GM12892 (cell line): Measurements from ENCODE around the gene CDH6.

Experiments
- DNase-seq: peaks from one replicate; pipeline ENCODE4 v3.0.0; 2011; ENCODE audit not compliant: insufficient read length
- FAIRE-seq: peaks from 2 replicates; lab custom pipeline; 2011; peaks lifted over from hg19 to GRCh38; lab: Jason Lieb, UNC
- POLR2A ChIP-seq: IDR thresholded peaks from 2 replicates; pipeline ENCODE4 v1.6.1; 2011; ENCODE audit warnings: low read depth, low read length, control low read depth
- POLR2AphosphoS5 ChIP-seq: IDR thresholded peaks from 2 replicates; pipeline ENCODE4 v1.6.1; 2011; ENCODE audit warnings: low read depth, low read length, control low read depth
- TAF1 ChIP-seq: IDR thresholded peaks from 2 replicates; pipeline ENCODE4 v1.6.1; 2011; ENCODE audit warnings: low read depth, mild to moderate bottlenecking, control low read depth, low read length, borderline replicate concordance

The CDH6 gene

DNA sequence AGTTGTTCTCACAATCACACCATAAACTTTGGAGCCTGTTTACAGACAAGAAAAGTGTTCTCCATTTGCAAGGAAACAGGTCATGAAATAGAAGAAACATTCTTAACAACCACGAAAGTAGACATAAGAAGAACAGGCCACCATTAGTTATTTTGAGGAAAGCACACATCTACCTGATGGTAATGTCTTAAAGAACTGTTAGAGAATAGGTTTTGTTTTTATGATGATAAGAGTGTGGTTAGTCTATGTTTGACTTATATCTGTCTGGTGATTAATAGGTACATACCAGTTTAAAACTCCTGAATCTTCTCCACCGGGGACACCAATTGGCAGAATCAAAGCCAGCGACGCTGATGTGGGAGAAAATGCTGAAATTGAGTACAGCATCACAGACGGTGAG lies 108.3 kb downstream of the CDH6 start:
- TF ChIP-seq TAF1: no peak
- TF ChIP-seq POLR2AphosphoS5: no peak
- no peak for TF ChIP-seq POLR2A
- DNase-seq (no peak), FAIRE-seq (no peak)

- FAIRE-seq: no peak
- DNase-seq: no peak
- TF ChIP-seq POLR2A (no peak), TAF1 (no peak), POLR2AphosphoS5 (no peak)
Measured at GRCh38 chr5:31303688-31304087, 110.2 kb downstream of the CDH6 start.

DNA sequence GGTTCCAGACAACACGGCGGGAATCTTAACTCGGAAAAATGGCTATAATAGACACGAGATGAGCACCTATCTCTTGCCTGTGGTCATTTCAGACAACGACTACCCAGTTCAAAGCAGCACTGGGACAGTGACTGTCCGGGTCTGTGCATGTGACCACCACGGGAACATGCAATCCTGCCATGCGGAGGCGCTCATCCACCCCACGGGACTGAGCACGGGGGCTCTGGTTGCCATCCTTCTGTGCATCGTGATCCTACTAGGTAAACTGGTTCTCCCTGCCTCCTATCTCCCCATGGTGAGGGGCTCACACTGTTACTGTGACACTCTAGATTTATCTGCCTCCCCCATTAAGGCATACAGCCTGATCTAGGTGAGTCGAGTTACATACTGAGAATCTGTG lies 124.2 kb downstream of the CDH6 start:
- TF ChIP-seq TAF1: no peak
- no peak for TF ChIP-seq POLR2AphosphoS5
- no peak for TF ChIP-seq POLR2A
- FAIRE-seq (no peak), DNase-seq (no peak)

- DNase-seq (no peak), FAIRE-seq (no peak)
- TF ChIP-seq POLR2AphosphoS5 (no peak), POLR2A (no peak), TAF1 (no peak)
Measured at GRCh38 chr5:31319335-31319734, 125.8 kb downstream of the CDH6 start.

DNA sequence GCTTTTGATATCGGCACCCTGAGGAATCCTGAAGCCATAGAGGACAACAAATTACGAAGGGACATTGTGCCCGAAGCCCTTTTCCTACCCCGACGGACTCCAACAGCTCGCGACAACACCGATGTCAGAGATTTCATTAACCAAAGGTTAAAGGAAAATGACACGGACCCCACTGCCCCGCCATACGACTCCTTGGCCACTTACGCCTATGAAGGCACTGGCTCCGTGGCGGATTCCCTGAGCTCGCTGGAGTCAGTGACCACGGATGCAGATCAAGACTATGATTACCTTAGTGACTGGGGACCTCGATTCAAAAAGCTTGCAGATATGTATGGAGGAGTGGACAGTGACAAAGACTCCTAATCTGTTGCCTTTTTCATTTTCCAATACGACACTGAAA lies 129.5 kb downstream of the CDH6 start:
- TF ChIP-seq POLR2AphosphoS5 (no peak), POLR2A (no peak), TAF1 (no peak)
- FAIRE-seq (no peak), DNase-seq (no peak)

GRCh38 chr5:31324842-31325241 lies 131.4 kb downstream of the CDH6 start:
- no peak for TF ChIP-seq POLR2A
- DNase-seq (no peak), FAIRE-seq (no peak)

- no peak for DNase-seq
- no peak for TF ChIP-seq POLR2AphosphoS5
- TF ChIP-seq POLR2A: no peak
- no peak for TF ChIP-seq TAF1
- FAIRE-seq: no peak
Measured at GRCh38 chr5:31328040-31328733, 134.7 kb downstream of the CDH6 start.

DNA sequence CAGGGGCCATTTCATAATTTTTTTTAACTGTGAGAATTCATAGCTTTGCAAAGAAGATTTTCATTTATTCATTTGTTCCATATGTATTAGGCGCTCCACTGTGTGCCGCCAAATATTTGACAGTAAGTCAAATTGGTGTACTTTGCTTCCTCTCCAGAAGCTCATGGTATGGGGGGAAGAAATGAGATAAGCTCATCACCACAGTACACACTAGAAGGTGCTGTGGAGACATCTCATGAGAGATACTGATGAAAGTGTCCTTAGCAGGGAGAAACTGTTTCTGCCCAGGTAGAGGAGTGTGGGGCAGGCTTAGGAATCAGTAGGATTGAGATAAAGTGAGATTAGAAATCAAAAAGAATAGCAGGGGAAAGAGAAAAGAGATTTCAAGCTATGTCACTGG lies 136.2 kb downstream of the CDH6 start:
- FAIRE-seq: no peak

GRCh38 chr5:31332160-31332559 lies 138.7 kb downstream of the CDH6 start:
- TF ChIP-seq TAF1: no peak
- TF ChIP-seq POLR2AphosphoS5: no peak
- no peak for TF ChIP-seq POLR2A
- FAIRE-seq (no peak), DNase-seq (no peak)

More for the DNA sequence above, 136.2 kb downstream of the CDH6 start:
- DNase-seq: no peak
- TF ChIP-seq POLR2AphosphoS5 (no peak), TAF1 (no peak), POLR2A (no peak)

- FAIRE-seq: no peak
- DNase-seq: no peak
- TF ChIP-seq TAF1 (no peak), POLR2AphosphoS5 (no peak), POLR2A (no peak)
Measured at GRCh38 chr5:31333475-31333874, 140.0 kb downstream of the CDH6 start.

- no peak for TF ChIP-seq TAF1
- TF ChIP-seq POLR2A: no peak
- no peak for TF ChIP-seq POLR2AphosphoS5
- DNase-seq (no peak), FAIRE-seq (no peak)
Measured at GRCh38 chr5:31334061-31334860, 140.8 kb downstream of the CDH6 start.

DNA sequence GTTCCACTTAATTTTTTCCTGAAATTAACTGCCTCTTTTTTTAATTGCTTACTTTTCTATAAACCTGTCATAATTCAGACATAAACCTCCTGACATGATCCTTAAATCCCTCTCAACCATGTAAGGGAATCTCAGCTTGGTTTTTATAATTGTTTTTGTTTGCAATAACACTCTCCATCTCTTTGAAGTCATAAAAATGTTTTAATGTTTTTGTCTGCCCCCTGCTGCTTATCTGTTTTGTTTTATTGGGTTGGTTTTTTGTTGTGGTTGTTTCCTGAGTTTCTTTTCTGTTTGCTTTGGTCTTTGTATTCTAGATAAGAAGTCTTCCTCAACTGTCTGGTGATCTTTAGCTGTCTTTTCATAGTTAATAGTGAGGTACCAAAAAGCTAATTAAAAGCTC lies 142.0 kb downstream of the CDH6 start:
- DNase-seq (no peak), FAIRE-seq (no peak)
- no peak for TF ChIP-seq TAF1
- no peak for TF ChIP-seq POLR2A
- TF ChIP-seq POLR2AphosphoS5: no peak
